OCI-LY1 (cell line): ENCODE measurements around the gene CACNA2D3.

Experiments
- H2AFZ ChIP-seq: fragments of 200-600 bp; sonication (generic), shearing (Covaris generic); 2 replicates; pipeline ENCODE4 v1.6.0; 2014; ENCODE audit warnings: antibody characterized with exemption, mild to moderate bottlenecking, low read length
- H3F3A ChIP-seq: fragments of 200-600 bp; sonication (generic), shearing (Covaris generic); 2 replicates; pipeline ENCODE4 v1.6.0; 2014; ENCODE audit warnings: mild to moderate bottlenecking, antibody characterized with exemption, low read length, moderate library complexity; ENCODE audit not compliant: insufficient read depth
- H3K27ac ChIP-seq: fragments of 200-600 bp; sonication (generic); 2 replicates; pipeline ENCODE4 v1.5.1; 2014; ENCODE audit warnings: low read length, mixed run types, mild to moderate bottlenecking, low read depth; ENCODE audit not compliant: poor library complexity, severe bottlenecking
- H3K27me3 ChIP-seq: fragments of 200-600 bp; sonication (generic); 2 replicates; pipeline ENCODE4 v1.6.0; 2014; ENCODE audit warnings: antibody characterized with exemption, mild to moderate bottlenecking, low read length, moderate library complexity; ENCODE audit not compliant: insufficient read depth
- H3K36me3 ChIP-seq: fragments of 200-600 bp; sonication (generic); 2 replicates; pipeline ENCODE4 v1.6.1; 2014; ENCODE audit warnings: mild to moderate bottlenecking, antibody characterized with exemption, low read length, moderate library complexity, mixed read lengths; ENCODE audit not compliant: insufficient read depth
- H3K4me1 ChIP-seq: fragments of 200-600 bp; sonication (generic); 2 replicates; pipeline ENCODE4 v1.5.1; 2014; ENCODE audit warnings: mild to moderate bottlenecking, low read length, moderate library complexity; ENCODE audit not compliant: insufficient read depth, severe bottlenecking
- H3K4me2 ChIP-seq: fragments of 200-600 bp; sonication (generic), shearing (Covaris generic); 2 replicates; pipeline ENCODE4 v1.6.1; 2014; ENCODE audit warnings: low read length
- H3K4me3 ChIP-seq: fragments of 200-600 bp; sonication (generic); 2 replicates; pipeline ENCODE4 v1.5.1; 2014; ENCODE audit warnings: low read length, low read depth, mild to moderate bottlenecking, mixed read lengths; ENCODE audit not compliant: poor library complexity, severe bottlenecking
- H3K79me2 ChIP-seq: fragments of 200-600 bp; shearing (Covaris generic); 2 replicates; pipeline ENCODE4 v1.6.1; 2016; ENCODE audit warnings: mixed run types, low read length, mixed read lengths; ENCODE audit not compliant: insufficient read depth
- H3K9ac ChIP-seq: fragments of 200-600 bp; sonication (generic), shearing (Covaris generic); 2 replicates; pipeline ENCODE4 v1.6.1; 2014; ENCODE audit warnings: mild to moderate bottlenecking, low read length, mixed read lengths
- H3K9me2 ChIP-seq: fragments of 200-600 bp; sonication (generic), shearing (Covaris generic); 2 replicates; pipeline ENCODE4 v1.6.1; 2014; ENCODE audit warnings: low read depth, mild to moderate bottlenecking, low read length, mixed read lengths
- H3K9me3 ChIP-seq: fragments of 200-600 bp; shearing (Covaris generic); 2 replicates; pipeline ENCODE4 v1.6.1; 2014; ENCODE audit warnings: low read length, mixed read lengths
- H4K20me1 ChIP-seq: fragments of 200-600 bp; sonication (generic), shearing (Covaris generic); 2 replicates; pipeline ENCODE4 v1.6.0; 2016; ENCODE audit warnings: mild to moderate bottlenecking, low read length; ENCODE audit not compliant: insufficient read depth
- EZH2 ChIP-seq: fragments of 200-600 bp; sonication (generic), shearing (Covaris generic); IDR thresholded peaks from 2 replicates; pipeline ENCODE4 v1.8.0; 2017; ENCODE audit warnings: borderline replicate concordance, mixed run types, mild to moderate bottlenecking, antibody characterized with exemption, low read length, moderate library complexity, mixed read lengths
- TF ChIP-seq, protein P1 (sequence below): fragments of 200-600 bp; sonication (generic), shearing (Covaris generic); IDR thresholded peaks from 2 replicates; pipeline ENCODE4 v1.5.1; 2017; ENCODE audit warnings: mild to moderate bottlenecking, antibody characterized with exemption, low read length, moderate library complexity, mixed read lengths

The CACNA2D3 gene

DNA sequence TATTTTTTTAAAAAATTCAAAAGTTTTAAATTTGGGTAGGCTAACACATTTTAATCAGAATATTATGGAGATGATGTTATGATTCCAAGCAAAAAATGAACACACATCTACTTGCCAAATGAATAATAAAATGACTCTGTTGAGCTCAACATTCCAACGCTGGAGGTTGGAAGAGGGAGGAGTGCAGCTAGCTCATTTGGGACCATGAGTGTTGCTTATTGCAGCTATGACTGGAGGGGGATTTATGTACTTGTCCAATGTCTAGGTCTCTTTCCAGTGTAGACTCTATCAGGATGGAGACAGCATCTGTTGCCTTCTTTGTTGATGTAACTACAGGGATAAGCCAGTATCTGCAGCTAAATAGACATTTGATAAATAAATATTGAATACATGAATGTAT, 310.6 kb downstream of the CACNA2D3 start:
- no peak for TF ChIP-seq EZH2
- TF ChIP-seq, protein P1, sequence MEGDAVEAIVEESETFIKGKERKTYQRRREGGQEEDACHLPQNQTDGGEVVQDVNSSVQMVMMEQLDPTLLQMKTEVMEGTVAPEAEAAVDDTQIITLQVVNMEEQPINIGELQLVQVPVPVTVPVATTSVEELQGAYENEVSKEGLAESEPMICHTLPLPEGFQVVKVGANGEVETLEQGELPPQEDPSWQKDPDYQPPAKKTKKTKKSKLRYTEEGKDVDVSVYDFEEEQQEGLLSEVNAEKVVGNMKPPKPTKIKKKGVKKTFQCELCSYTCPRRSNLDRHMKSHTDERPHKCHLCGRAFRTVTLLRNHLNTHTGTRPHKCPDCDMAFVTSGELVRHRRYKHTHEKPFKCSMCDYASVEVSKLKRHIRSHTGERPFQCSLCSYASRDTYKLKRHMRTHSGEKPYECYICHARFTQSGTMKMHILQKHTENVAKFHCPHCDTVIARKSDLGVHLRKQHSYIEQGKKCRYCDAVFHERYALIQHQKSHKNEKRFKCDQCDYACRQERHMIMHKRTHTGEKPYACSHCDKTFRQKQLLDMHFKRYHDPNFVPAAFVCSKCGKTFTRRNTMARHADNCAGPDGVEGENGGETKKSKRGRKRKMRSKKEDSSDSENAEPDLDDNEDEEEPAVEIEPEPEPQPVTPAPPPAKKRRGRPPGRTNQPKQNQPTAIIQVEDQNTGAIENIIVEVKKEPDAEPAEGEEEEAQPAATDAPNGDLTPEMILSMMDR, result no peak
- H3K27me3 ChIP-seq, result no peaks in the 10 kb centered on the region

DNA sequence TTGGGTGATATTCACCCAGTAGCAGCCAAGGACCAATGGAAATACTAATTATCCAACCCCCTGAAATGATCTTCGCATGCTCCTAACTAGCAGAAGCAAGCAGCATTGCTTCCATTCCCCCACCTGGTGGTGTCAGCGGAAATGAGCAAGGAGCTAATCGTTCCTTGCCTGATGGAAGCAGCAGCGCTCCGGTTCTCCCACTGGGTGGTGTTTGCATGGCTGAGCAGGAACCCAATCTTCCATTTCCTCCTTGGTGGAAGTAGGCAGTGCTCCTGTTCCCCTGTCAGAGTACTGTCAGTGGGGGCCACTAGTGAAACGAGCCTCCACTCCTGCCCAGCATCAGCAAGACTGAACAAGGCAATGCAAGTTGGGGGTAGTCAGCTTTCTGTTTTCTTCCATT, 311.5 kb downstream of the CACNA2D3 start:
- Histone ChIP-seq H4K20me1 (no peaks in the 10 kb centered on the region), H3K9me2 (no peaks in the 10 kb centered on the region), H3F3A (no peaks in the 10 kb centered on the region), H2AFZ (no peak overlapping the region), H3K4me2 (no peak overlapping the region), H3K4me1 (no peaks in the 10 kb centered on the region), H3K9me3 (no peaks in the 10 kb centered on the region), H3K27ac (no peak overlapping the region), H3K4me3 (no peak overlapping the region), H3K36me3 (no peaks in the 10 kb centered on the region), H3K9ac (no peak overlapping the region), H3K27me3 (no peaks in the 10 kb centered on the region), H3K79me2 (no peaks in the 10 kb centered on the region)
- no peak for TF ChIP-seq EZH2

More for the DNA sequence above, 310.6 kb downstream of the CACNA2D3 start:
- H4K20me1 ChIP-seq, result no peaks in the 10 kb centered on the region
- no peak overlapping the region for H3K4me3 ChIP-seq
- no peak overlapping the region for H3K9ac ChIP-seq
- H3K9me2 ChIP-seq, result no peaks in the 10 kb centered on the region
- H3F3A ChIP-seq, result no peaks in the 10 kb centered on the region
- no peaks in the 10 kb centered on the region for H3K79me2 ChIP-seq
- H3K27ac ChIP-seq, result no peak overlapping the region
- H3K36me3 ChIP-seq, result no peaks in the 10 kb centered on the region
- H3K9me3 ChIP-seq, result no peaks in the 10 kb centered on the region
- no peak overlapping the region for H2AFZ ChIP-seq
- H3K4me1 ChIP-seq, result no peaks in the 10 kb centered on the region
- H3K4me2 ChIP-seq, result no peak overlapping the region

- no peak overlapping the region for H3K4me3 ChIP-seq
- no peaks in the 10 kb centered on the region for H3K36me3 ChIP-seq
- H3K79me2 ChIP-seq, result no peaks in the 10 kb centered on the region
- H3K4me2 ChIP-seq, result no peak overlapping the region
- no peaks in the 10 kb centered on the region for H3K9me2 ChIP-seq
- TF ChIP-seq, protein P1, result no peak
- TF ChIP-seq EZH2, result no peak
- H4K20me1 ChIP-seq, result no peaks in the 10 kb centered on the region
- H3K4me1 ChIP-seq, result no peaks in the 10 kb centered on the region
- no peak overlapping the region for H3K27ac ChIP-seq
- no peak overlapping the region for H3K9ac ChIP-seq
- H3K9me3 ChIP-seq, result no peaks in the 10 kb centered on the region
- H3K27me3 ChIP-seq, result no peaks in the 10 kb centered on the region
- no peaks in the 10 kb centered on the region for H3F3A ChIP-seq
- no peak overlapping the region for H2AFZ ChIP-seq
Observed at GRCh38 chr3:54434756-54435155, 312.4 kb downstream of the CACNA2D3 start.

DNA sequence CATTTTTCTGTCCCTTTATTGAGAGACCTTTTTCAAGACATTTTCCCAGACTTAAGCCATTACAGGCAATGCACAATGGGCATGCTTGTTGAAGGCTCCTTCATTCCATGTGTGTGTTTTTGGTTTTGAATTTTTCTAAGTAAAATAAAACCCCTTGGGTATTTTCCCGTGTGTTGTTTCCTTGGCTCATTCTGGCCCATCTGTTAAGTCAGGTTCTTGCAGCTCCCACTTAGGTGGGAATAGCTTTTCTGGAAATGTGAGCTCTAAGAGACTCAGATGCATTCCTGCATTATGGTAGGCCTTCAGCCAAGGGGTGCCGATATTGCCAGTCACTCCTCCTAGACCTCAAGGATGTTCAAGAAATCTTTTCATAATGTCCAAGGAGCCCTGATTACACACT, 314.9 kb downstream of the CACNA2D3 start:
- no peaks in the 10 kb centered on the region for H3K79me2 ChIP-seq
- H3K36me3 ChIP-seq, result no peaks in the 10 kb centered on the region
- TF ChIP-seq, protein P1, result no peak
- no peak for TF ChIP-seq EZH2
- H3K27me3 ChIP-seq, result no peaks in the 10 kb centered on the region
- H3K4me1 ChIP-seq, result no peaks in the 10 kb centered on the region
- no peak overlapping the region for H3K9ac ChIP-seq
- H4K20me1 ChIP-seq, result no peaks in the 10 kb centered on the region
- no peaks in the 10 kb centered on the region for H3K9me3 ChIP-seq
- H3K9me2 ChIP-seq, result no peaks in the 10 kb centered on the region
- H3K4me3 ChIP-seq, result no peak overlapping the region
- H3K27ac ChIP-seq, result no peak overlapping the region
- no peak overlapping the region for H2AFZ ChIP-seq
- H3F3A ChIP-seq, result no peaks in the 10 kb centered on the region
- H3K4me2 ChIP-seq, result no peak overlapping the region
